H9 (cell line): ENCODE data around the gene CREB5. TPM values are rescaled to one million over a fixed set of nuclear protein-coding genes. Genes with fewer than 3 reads are reported as not detected.

Source experiments
- DNase-seq: peaks from one replicate; pipeline ENCODE4 v3.0.0-alpha.2; 2017
- H2AFZ ChIP-seq: one replicate; pipeline ENCODE4 v1.6.1; 2013; ENCODE audit warnings: mild to moderate bottlenecking, low read length, control low read depth, moderate library complexity
- H2AK5ac ChIP-seq: 2 replicates; pipeline ENCODE4 v1.6.1; 2013; ENCODE audit warnings: low read length, control low read depth, mixed read lengths; ENCODE audit not compliant: insufficient read length
- H2BK120ac ChIP-seq: one replicate; pipeline ENCODE4 v1.6.1; 2013; ENCODE audit warnings: low read depth, mild to moderate bottlenecking, low read length, control low read depth, inconsistent platforms; ENCODE audit not compliant: poor library complexity, severe bottlenecking
- H2BK12ac ChIP-seq: 2 replicates; pipeline ENCODE4 v1.6.1; 2013; ENCODE audit warnings: low read length, control low read depth, mixed read lengths, low read depth; ENCODE audit not compliant: insufficient read length
- H2BK15ac ChIP-seq: 2 replicates; pipeline ENCODE4 v1.6.1; 2013; ENCODE audit warnings: low read depth, low read length, control low read depth
- H2BK20ac ChIP-seq: one replicate; pipeline ENCODE4 v1.6.1; 2013; ENCODE audit warnings: low read depth, mild to moderate bottlenecking, low read length, control low read depth, inconsistent platforms; ENCODE audit not compliant: poor library complexity, severe bottlenecking
- H2BK5ac ChIP-seq: 2 replicates; pipeline ENCODE4 v1.6.1; 2013; ENCODE audit warnings: low read length, control low read depth, mixed read lengths; ENCODE audit not compliant: insufficient read length
- H3K14ac ChIP-seq: 2 replicates; pipeline ENCODE4 v1.6.1; 2013; ENCODE audit warnings: low read length, control low read depth; ENCODE audit not compliant: insufficient read depth
- H3K18ac ChIP-seq: 2 replicates; pipeline ENCODE4 v1.6.1; 2013; ENCODE audit warnings: low read depth, mild to moderate bottlenecking, mixed read lengths, low read length, control low read depth; ENCODE audit not compliant: insufficient read length
- H3K23ac ChIP-seq: 2 replicates; pipeline ENCODE4 v1.6.1; 2013; ENCODE audit warnings: low read length, control low read depth, mixed read lengths, low read depth; ENCODE audit not compliant: insufficient read length
- H3K23me2 ChIP-seq: 2 replicates; pipeline ENCODE4 v1.6.1; 2013; ENCODE audit warnings: low read depth, mild to moderate bottlenecking, mixed read lengths, low read length, control low read depth; ENCODE audit not compliant: insufficient read length, poor library complexity, severe bottlenecking
- H3K27ac ChIP-seq: 2 replicates; pipeline ENCODE4 v1.5.1; 2013; ENCODE audit warnings: low read length, control low read depth, mixed read lengths, low read depth; ENCODE audit not compliant: insufficient read length
- H3K27me3 ChIP-seq: 2 replicates; pipeline ENCODE4 v1.6.1; 2013; ENCODE audit warnings: low read length, control low read depth, inconsistent platforms; ENCODE audit not compliant: insufficient read depth
- H3K4ac ChIP-seq: 2 replicates; pipeline ENCODE4 v1.6.1; 2013; ENCODE audit warnings: low read depth, mild to moderate bottlenecking, control low read depth, inconsistent platforms, low read length, moderate library complexity
- H3K4me1 ChIP-seq: 2 replicates; pipeline ENCODE4 v1.6.1; 2013; ENCODE audit warnings: low read length, control low read depth, inconsistent platforms; ENCODE audit not compliant: insufficient read depth
- H3K4me2 ChIP-seq: 2 replicates; pipeline ENCODE4 v1.6.1; 2013; ENCODE audit warnings: low read length, control low read depth, mixed read lengths; ENCODE audit not compliant: insufficient read length, insufficient read depth
- H3K56ac ChIP-seq: 2 replicates; pipeline ENCODE4 v1.6.1; 2013; ENCODE audit warnings: low read depth, mild to moderate bottlenecking, mixed read lengths, low read length, control low read depth; ENCODE audit not compliant: insufficient read length
- H3K79me1 ChIP-seq: 2 replicates; pipeline ENCODE4 v1.6.1; 2013; ENCODE audit warnings: low read depth, mild to moderate bottlenecking, moderate library complexity, low read length, control low read depth, inconsistent platforms; ENCODE audit not compliant: insufficient read depth, poor library complexity, severe bottlenecking
- H3K79me2 ChIP-seq: 2 replicates; pipeline ENCODE4 v1.6.1; 2013; ENCODE audit warnings: low read length, control low read depth, inconsistent platforms; ENCODE audit not compliant: insufficient read depth
- H3K9ac ChIP-seq: 2 replicates; pipeline ENCODE4 v1.6.1; 2013; ENCODE audit warnings: low read length, control low read depth, mixed read lengths; ENCODE audit not compliant: insufficient read length; ENCODE audit errors: extremely low read depth
- H3K9me3 ChIP-seq: one replicate; pipeline ENCODE4 v1.6.1; 2013; ENCODE audit warnings: low read depth, low read length, inconsistent platforms; ENCODE audit not compliant: control insufficient read depth
- H3T11ph ChIP-seq: one replicate; pipeline ENCODE4 v1.6.1; 2013; ENCODE audit warnings: mild to moderate bottlenecking, low read length, control low read depth, inconsistent platforms
- H4K20me1 ChIP-seq: one replicate; pipeline ENCODE4 v1.6.1; 2013; ENCODE audit not compliant: control insufficient read depth, insufficient read length, insufficient read depth
- H4K5ac ChIP-seq: 2 replicates; pipeline ENCODE4 v1.6.1; 2013; ENCODE audit warnings: low read depth, mild to moderate bottlenecking, mixed read lengths, low read length, control low read depth; ENCODE audit not compliant: insufficient read length
- H4K8ac ChIP-seq: replicated peaks from 2 replicates; pipeline ENCODE4 v1.6.1; 2013; ENCODE audit warnings: low read length, control low read depth, mixed read lengths, low read depth; ENCODE audit not compliant: insufficient read length
- H4K91ac ChIP-seq: 2 replicates; pipeline ENCODE4 v1.6.1; 2013; ENCODE audit warnings: low read depth, mild to moderate bottlenecking, moderate library complexity, mixed read lengths, low read length, control low read depth; ENCODE audit not compliant: insufficient read length
- H3K27ac Mint-ChIP-seq, 3 experiments: 2 replicates in 2 of 3; 3 replicates in 1 of 3; pipeline ENCODE4 v1.8.0; 2020 to 2021; ENCODE audit warnings: mixed read lengths in 3 of 3, mild to moderate bottlenecking in 1 of 3, moderate library complexity in 1 of 3
- H3K27me3 Mint-ChIP-seq: 2 replicates; pipeline ENCODE4 v1.8.0; 2021; ENCODE audit warnings: low read depth, mild to moderate bottlenecking, moderate library complexity, mixed read lengths
- H3K36me3 Mint-ChIP-seq, 3 experiments: 2 replicates in 2 of 3; 3 replicates in 1 of 3; pipeline ENCODE4 v1.8.0; 2020 to 2021; ENCODE audit warnings: low read depth in 3 of 3, mixed read lengths in 3 of 3; ENCODE audit not compliant: insufficient read depth in 1 of 3
- H3K4me1 Mint-ChIP-seq, 2 experiments: 2 replicates each; pipeline ENCODE4 v1.8.0; 2020; ENCODE audit warnings: mixed read lengths in 2 of 2
- H3K4me3 Mint-ChIP-seq, 2 experiments: 2 replicates in 1 of 2; 3 replicates in 1 of 2; pipeline ENCODE4 v1.8.0; 2020 to 2021; ENCODE audit warnings: mild to moderate bottlenecking in 2 of 2, mixed read lengths in 2 of 2, moderate library complexity in 1 of 2
- H3K9me3 Mint-ChIP-seq, 2 experiments: 2 replicates in 1 of 2; 3 replicates in 1 of 2; pipeline ENCODE4 v1.8.0; 2020; ENCODE audit warnings: mild to moderate bottlenecking in 2 of 2, mixed read lengths in 2 of 2, moderate library complexity in 1 of 2
- WGBS: extraction: QIAGEN DNeasy Blood & Tissue Kit; methylation state at CpG from one replicate; pipeline ENCODE4 v1.1.7; 2013; ENCODE audit warnings: missing lambda C conversion rate, low lambda C conversion rate, mixed read lengths; ENCODE audit not compliant: insufficient read length; ENCODE audit errors: extremely low coverage; 5-methylcytosine and 5-hydroxymethylcytosine counted together
- total RNA-seq: library from RNA; stranded (reverse); gene quantifications from 2 replicates; pipeline ENCODE4 v1.2.1, GENCODE V29; 2021
- TF ChIP-seq, protein P1 (sequence below): fragments of 200-600 bp; sonication (generic); conservative IDR thresholded peaks from 3 replicates; pipeline ENCODE4 v1.8.0; 2021; ENCODE audit warnings: antibody characterized with exemption, mild to moderate bottlenecking

The CREB5 gene
- total RNA-seq, 1 experiment from 2014 or later: 4.0 TPM

GRCh38 chr7:28874001-28874400, 461.7 kb downstream of the CREB5 start:
- no peaks in the 10 kb centered on the region for H3K79me2 ChIP-seq
- TF ChIP-seq, protein P1, sequence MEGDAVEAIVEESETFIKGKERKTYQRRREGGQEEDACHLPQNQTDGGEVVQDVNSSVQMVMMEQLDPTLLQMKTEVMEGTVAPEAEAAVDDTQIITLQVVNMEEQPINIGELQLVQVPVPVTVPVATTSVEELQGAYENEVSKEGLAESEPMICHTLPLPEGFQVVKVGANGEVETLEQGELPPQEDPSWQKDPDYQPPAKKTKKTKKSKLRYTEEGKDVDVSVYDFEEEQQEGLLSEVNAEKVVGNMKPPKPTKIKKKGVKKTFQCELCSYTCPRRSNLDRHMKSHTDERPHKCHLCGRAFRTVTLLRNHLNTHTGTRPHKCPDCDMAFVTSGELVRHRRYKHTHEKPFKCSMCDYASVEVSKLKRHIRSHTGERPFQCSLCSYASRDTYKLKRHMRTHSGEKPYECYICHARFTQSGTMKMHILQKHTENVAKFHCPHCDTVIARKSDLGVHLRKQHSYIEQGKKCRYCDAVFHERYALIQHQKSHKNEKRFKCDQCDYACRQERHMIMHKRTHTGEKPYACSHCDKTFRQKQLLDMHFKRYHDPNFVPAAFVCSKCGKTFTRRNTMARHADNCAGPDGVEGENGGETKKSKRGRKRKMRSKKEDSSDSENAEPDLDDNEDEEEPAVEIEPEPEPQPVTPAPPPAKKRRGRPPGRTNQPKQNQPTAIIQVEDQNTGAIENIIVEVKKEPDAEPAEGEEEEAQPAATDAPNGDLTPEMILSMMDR: no peak
- DNase-seq: no peak
- no peak overlapping the region for H2BK12ac ChIP-seq
- H3K27ac ChIP-seq: no peak overlapping the region
- no peak overlapping the region for H3K27ac Mint-ChIP-seq
- H3K4me1 ChIP-seq: no peaks in the 10 kb centered on the region
- no peaks in the 10 kb centered on the region for H3K9me3 ChIP-seq
- H4K20me1 ChIP-seq: no peaks in the 10 kb centered on the region
- H3K23me2 ChIP-seq: no peaks in the 10 kb centered on the region
- H3T11ph ChIP-seq: no peak overlapping the region
- H3K18ac ChIP-seq: no peak overlapping the region
- H2BK5ac ChIP-seq: no peak overlapping the region
- no peak overlapping the region for H3K23ac ChIP-seq
- no peak overlapping the region for H3K14ac ChIP-seq
- H3K4me3 Mint-ChIP-seq: no peak overlapping the region
- H3K27me3 Mint-ChIP-seq: no peaks in the 10 kb centered on the region; the same call in 1 of the 2 replicates
- no peak overlapping the region for H3K4me2 ChIP-seq
- no peak overlapping the region for H4K8ac ChIP-seq
- no peaks in the 10 kb centered on the region for H3K79me1 ChIP-seq
- H3K36me3 Mint-ChIP-seq: no peaks in the 10 kb centered on the region
- WGBS: no CpG with 5 or more reads among the region's 1 CpG
- H2AK5ac ChIP-seq: no peak overlapping the region
- no peak overlapping the region for H4K91ac ChIP-seq
- H2BK15ac ChIP-seq: no peak overlapping the region
- H2BK120ac ChIP-seq: no peak overlapping the region
- peaks cover 17 to 18% of the 10 kb centered on the region in 2 experiments for H3K4me1 Mint-ChIP-seq
- no peaks in the 10 kb centered on the region for H3K27me3 ChIP-seq
- H3K4ac ChIP-seq: no peak overlapping the region
- H4K5ac ChIP-seq: no peak overlapping the region
- H2BK20ac ChIP-seq: no peak overlapping the region
- no peak overlapping the region for H3K9ac ChIP-seq
- no peak overlapping the region for H2AFZ ChIP-seq
- no peaks in the 10 kb centered on the region for H3K9me3 Mint-ChIP-seq
- no peak overlapping the region for H3K56ac ChIP-seq

Other genes with a start within 250 kb of the CREB5 start
- gene JAZF1, start 231.7 kb upstream of the CREB5 start, total RNA-seq: 7.6 and 9.1 TPM in 2 replicates